ENCODE data around the gene TTC9.

- no peak for TF ChIP-seq CTCF (IDR thresholded peaks at IDR 0.05; ENCODE audit: low read depth, low read length, missing input control)
- no peak for TF ChIP-seq HNF4A (conservative IDR thresholded peaks at IDR 0.05)
- no peak for TF ChIP-seq TAF1 (conservative IDR thresholded peaks at IDR 0.05)
- no peak for TF ChIP-seq REST (IDR thresholded peaks at IDR 0.05)
- TF ChIP-seq FOXA1 (IDR thresholded peaks at IDR 0.05): no peak
- no peak for TF ChIP-seq SP1 (IDR thresholded peaks at IDR 0.05)
Measured at GRCh38 chr14:70724944-70725343, 83.2 kb downstream of the TTC9 start.

Measured in liver (tissue), 3 donors.